H1 (cell line): ENCODE data around the gene GDI2. TPM values are rescaled to one million over a fixed set of nuclear protein-coding genes. Genes with fewer than 3 reads are reported as not detected.

ENCODE experiments used
- CTCF ChIA-PET: fragments of 300-600 bp; sonication (Branson Sonifier 250); formaldehyde crosslinking; loops from one replicate; lab custom pipeline; 2021; ENCODE audit not compliant: partially characterized antibody; lab: Charles Lee
- POLR2A ChIA-PET: fragments of 300-600 bp; sonication (Branson Sonifier 250); formaldehyde crosslinking; loops from one replicate; lab custom pipeline; 2021; ENCODE audit warnings: inconsistent platforms; ENCODE audit not compliant: partially characterized antibody; lab: Charles Lee
- DNase-seq, 2 experiments: peaks; one replicate each; pipeline versions ENCODE4 v3.0.0 to v3.0.0-alpha.2; 2010 to 2022; ENCODE audit warnings: low spot score in 2 of 2, low read depth in 1 of 2, mixed read lengths in 1 of 2
- FAIRE-seq: peaks from 2 replicates; lab custom pipeline; 2011; peaks lifted over from hg19 to GRCh38; lab: Jason Lieb, UNC
- H2AFZ ChIP-seq: 2 replicates; pipeline ENCODE4 v1.8.1; 2012; ENCODE audit warnings: low read length, inconsistent platforms
- H2AK5ac ChIP-seq: 2 replicates; pipeline ENCODE4 v1.6.1; 2013; ENCODE audit warnings: low read depth, low read length
- H2BK120ac ChIP-seq: replicated peaks from 2 replicates; pipeline ENCODE3; 2013; ENCODE audit warnings: low read depth, low read length, inconsistent platforms
- H2BK12ac ChIP-seq: 2 replicates; pipeline ENCODE4 v1.6.1; 2013; ENCODE audit warnings: low read depth, low read length
- H2BK15ac ChIP-seq: 2 replicates; pipeline ENCODE4 v1.6.1; 2013; ENCODE audit warnings: low read length
- H2BK20ac ChIP-seq: 2 replicates; pipeline ENCODE4 v1.6.1; 2013; ENCODE audit warnings: low read length
- H2BK5ac ChIP-seq: 2 replicates; pipeline ENCODE4 v1.6.1; 2013; ENCODE audit warnings: low read depth, low read length
- H3K14ac ChIP-seq: 2 replicates; pipeline ENCODE4 v1.6.1; 2013; ENCODE audit warnings: inconsistent platforms; ENCODE audit not compliant: insufficient read length
- H3K18ac ChIP-seq: 2 replicates; pipeline ENCODE4 v1.6.1; 2013; ENCODE audit warnings: low read length; ENCODE audit errors: extremely low read depth
- H3K23ac ChIP-seq: 2 replicates; pipeline ENCODE4 v1.6.1; 2013; ENCODE audit warnings: inconsistent platforms; ENCODE audit not compliant: insufficient read length
- H3K23me2 ChIP-seq: 2 replicates; pipeline ENCODE4 v1.6.1; 2013; ENCODE audit warnings: low read depth, low read length
- H3K27ac ChIP-seq: 2 replicates; pipeline ENCODE4 v1.6.1; 2011; ENCODE audit warnings: low read depth, low read length, inconsistent platforms
- H3K27me3 ChIP-seq, 4 experiments: replicated peaks in 1 of 4; 1 replicate in 1 of 4; 2 replicates in 3 of 4; pipeline versions ENCODE4 v1.6.1 to v1.8.1; 2011 to 2013; ENCODE audit warnings: low read length in 3 of 4, mild to moderate bottlenecking in 3 of 4, inconsistent platforms in 2 of 4, mixed read lengths in 2 of 4, moderate library complexity in 1 of 4; ENCODE audit not compliant: control insufficient read depth in 3 of 4, insufficient read depth in 3 of 4; ENCODE audit errors: extremely low read depth in 1 of 4
- H3K36me3 ChIP-seq, 4 experiments: 2 replicates each; pipeline versions ENCODE4 v1.6.1 to v1.8.1; 2011 to 2013; ENCODE audit warnings: mild to moderate bottlenecking in 4 of 4, low read length in 3 of 4, moderate library complexity in 2 of 4, control low read depth in 1 of 4, inconsistent platforms in 1 of 4; ENCODE audit not compliant: insufficient read depth in 4 of 4, control insufficient read depth in 2 of 4
- H3K4ac ChIP-seq: replicated peaks from 2 replicates; pipeline ENCODE3; 2013; ENCODE audit warnings: low read length, low read depth, mixed read lengths, inconsistent platforms; ENCODE audit not compliant: insufficient read length
- H3K4me1 ChIP-seq, 4 experiments: replicated peaks in 1 of 4; 1 replicate in 1 of 4; 2 replicates in 3 of 4; pipeline versions ENCODE4 v1.6.1 to v1.8.1; 2011 to 2013; ENCODE audit warnings: low read length in 3 of 4, inconsistent platforms in 2 of 4, mixed read lengths in 1 of 4; ENCODE audit not compliant: insufficient read depth in 4 of 4, control insufficient read depth in 3 of 4
- H3K4me2 ChIP-seq, 2 experiments: 2 replicates each; pipeline versions ENCODE4 v1.6.1 to v1.8.1; 2011 to 2013; ENCODE audit warnings: low read depth in 2 of 2, low read length in 2 of 2, control low read depth in 1 of 2, inconsistent platforms in 1 of 2, mild to moderate bottlenecking in 1 of 2; ENCODE audit not compliant: insufficient read depth in 1 of 2
- H3K4me3 ChIP-seq, 4 experiments: fragments of 200-600, 300-600 bp in 1 of 4; sonication (generic), shearing (Covaris generic), sonication (Bioruptor Twin) in 1 of 4; 2 replicates each; pipeline versions ENCODE4 v1.5.1 to v1.8.1; 2011 to 2016; ENCODE audit warnings: low read length in 4 of 4, low read depth in 3 of 4, control low read depth in 2 of 4, inconsistent platforms in 2 of 4, mild to moderate bottlenecking in 2 of 4, mixed read lengths in 1 of 4, moderate library complexity in 1 of 4; ENCODE audit not compliant: insufficient read depth in 2 of 4; ENCODE audit errors: extremely low read depth in 1 of 4
- H3K56ac ChIP-seq: replicated peaks from 2 replicates; pipeline ENCODE3; 2013; ENCODE audit warnings: low read depth, mild to moderate bottlenecking, mixed read lengths, low read length, inconsistent platforms; ENCODE audit not compliant: insufficient read length
- H3K79me1 ChIP-seq: 2 replicates; pipeline ENCODE4 v1.6.1; 2013; ENCODE audit warnings: low read depth, low read length, control low read depth
- H3K79me2 ChIP-seq, 2 experiments: 2 replicates each; pipeline versions ENCODE4 v1.6.1 to v1.8.1; 2012 to 2013; ENCODE audit warnings: low read length in 2 of 2, mild to moderate bottlenecking in 2 of 2, inconsistent platforms in 1 of 2; ENCODE audit not compliant: insufficient read depth in 2 of 2, control insufficient read depth in 1 of 2
- H3K9ac ChIP-seq, 4 experiments: replicated peaks in 1 of 4; 1 replicate in 1 of 4; 2 replicates in 3 of 4; pipeline versions ENCODE4 v1.6.1 to v1.8.1; 2011 to 2013; ENCODE audit warnings: low read depth in 3 of 4, low read length in 3 of 4, control low read depth in 2 of 4, mild to moderate bottlenecking in 2 of 4, moderate library complexity in 2 of 4, inconsistent platforms in 1 of 4; ENCODE audit errors: extremely low read depth in 1 of 4
- H3K9me3 ChIP-seq, 2 experiments: 2 replicates each; pipeline versions ENCODE4 v1.6.1 to v1.8.1; 2012 to 2013; ENCODE audit warnings: mild to moderate bottlenecking in 2 of 2, moderate library complexity in 2 of 2, control low read depth in 1 of 2, inconsistent platforms in 1 of 2, low read depth in 1 of 2, low read length in 1 of 2, mixed read lengths in 1 of 2; ENCODE audit not compliant: insufficient read depth in 2 of 2
- H4K20me1 ChIP-seq, 2 experiments: replicated peaks in 1 of 2; 2 replicates each; pipeline versions ENCODE3 to v1.8.1; 2011 to 2013; ENCODE audit warnings: inconsistent platforms in 2 of 2, low read length in 2 of 2, mild to moderate bottlenecking in 1 of 2; ENCODE audit not compliant: insufficient read depth in 2 of 2, control insufficient read depth in 1 of 2
- H4K5ac ChIP-seq: 2 replicates; pipeline ENCODE4 v1.6.1; 2013; ENCODE audit warnings: low read length, low read depth, mixed read lengths, inconsistent platforms; ENCODE audit not compliant: insufficient read length
- H4K8ac ChIP-seq: 2 replicates; pipeline ENCODE4 v1.8.0; 2013; ENCODE audit warnings: mild to moderate bottlenecking, moderate library complexity, low read length, inconsistent platforms; ENCODE audit not compliant: insufficient read depth; ENCODE audit errors: extremely low read depth
- H4K91ac ChIP-seq: replicated peaks from 2 replicates; pipeline ENCODE3; 2013; ENCODE audit warnings: low read length, mixed read lengths, inconsistent platforms; ENCODE audit not compliant: insufficient read length
- CREB1 ChIP-seq: IDR thresholded peaks from 2 replicates; pipeline ENCODE4 v1.6.1; 2012; ENCODE audit warnings: inconsistent platforms
- EP300 ChIP-seq, 2 experiments: IDR thresholded peaks; 1 replicate in 1 of 2; 2 replicates in 1 of 2; pipeline ENCODE4 v1.6.1; 2011 to 2012; ENCODE audit warnings: low read depth in 2 of 2, low read length in 2 of 2, mild to moderate bottlenecking in 2 of 2, borderline replicate concordance in 1 of 2, inconsistent platforms in 1 of 2, moderate library complexity in 1 of 2
- GABPA ChIP-seq: IDR thresholded peaks from 2 replicates; pipeline ENCODE4 v1.6.1; 2011; ENCODE audit warnings: mild to moderate bottlenecking, low read length, moderate library complexity, borderline replicate concordance; ENCODE audit not compliant: insufficient read depth
- GTF2F1 ChIP-seq: IDR thresholded peaks from 2 replicates; pipeline ENCODE4 v1.6.1; 2012; ENCODE audit warnings: low read depth, low read length, improper control_type of control experiment, borderline replicate concordance
- KDM5A ChIP-seq: fragments of 200-600 bp; IDR thresholded peaks from 2 replicates; pipeline ENCODE4 v1.7.1; 2012; ENCODE audit warnings: mild to moderate bottlenecking, low read length, inconsistent platforms, mixed read lengths
- PHF8 ChIP-seq: fragments of 200-600 bp; sonication (generic); conservative IDR thresholded peaks from 2 replicates; pipeline ENCODE4 v1.7.1; 2012; ENCODE audit warnings: low read depth, mild to moderate bottlenecking, inconsistent platforms, low read length, moderate library complexity
- RBBP5 ChIP-seq: IDR thresholded peaks from 2 replicates; pipeline ENCODE4 v1.7.1; 2012; ENCODE audit warnings: low read depth, mild to moderate bottlenecking, inconsistent platforms, low read length, moderate library complexity, borderline replicate concordance
- RFX5 ChIP-seq: IDR thresholded peaks from 2 replicates; pipeline ENCODE4 v1.6.1; 2011; ENCODE audit warnings: low read depth, low read length, improper control_type of control experiment, borderline replicate concordance
- TAF1 ChIP-seq: IDR thresholded peaks from 2 replicates; pipeline ENCODE4 v1.6.1; 2011; ENCODE audit warnings: mild to moderate bottlenecking, low read depth, low read length
- TEAD4 ChIP-seq: IDR thresholded peaks from 2 replicates; pipeline ENCODE4 v1.6.1; 2012; ENCODE audit warnings: low read depth, low read length, inconsistent platforms, mixed read lengths
- WGBS, 2 experiments: shearing (Covaris generic) in 1 of 2; methylation state at CpG; one replicate each; pipeline versions ENCODE4 v1.1.6 to v1.1.7; 2013 to 2015; ENCODE audit warnings: low lambda C conversion rate in 2 of 2, mixed read lengths in 2 of 2, inconsistent platforms in 1 of 2, low coverage in 1 of 2, missing lambda C conversion rate in 1 of 2; ENCODE audit not compliant: insufficient replicate concordance in 2 of 2, insufficient coverage in 1 of 2, insufficient read length in 1 of 2; ENCODE audit errors: extremely low coverage in 1 of 2, missing lambda C conversion rate in 1 of 2; 5-methylcytosine and 5-hydroxymethylcytosine counted together
- polyA plus RNA-seq, 7 experiments: library from polyadenylated mRNA; depleted of rRNA in 3 of 7; stranded (reverse) in 5 of 7; unstranded in 2 of 7; fragments of >200 nt in 5 of 7; fragments of 200-250 nt in 2 of 7; gene quantifications; 1 replicate in 5 of 7; 2 replicates in 1 of 7; 4 replicates in 1 of 7; pipeline versions ENCODE4 v1.2.1 to v1.2.3, GENCODE V29; 2011 to 2013; ENCODE audit warnings: missing spikeins in 2 of 7, mixed read lengths in 2 of 7
- total RNA-seq: library from RNA; stranded (reverse); fragmentation: NEBNext Ultra II Directional; extraction: Animal tissue kit (Norgen Biotek cat#: 25700); gene quantifications from 2 replicates; pipeline ENCODE4 v1.2.1, GENCODE V29; 2021

The GDI2 gene
- total and polyA plus RNA-seq, 2 of the 8 experiments (the other 6 are each of a cell fraction or from before 2014, with no cell fraction given): 168 to 385 TPM

GRCh38 chr10:5743736-5744135 is 69.5 kb downstream of the GDI2 start:
- Histone ChIP-seq H4K5ac (no peak overlapping the region), H3K27me3 (no peaks in the 10 kb centered on the region), H2BK5ac (no peak overlapping the region), H3K56ac (no peak overlapping the region), H4K20me1 (peaks cover 0 to 2% of the 10 kb centered on the region in 2 experiments), H3K4ac (no peak overlapping the region), H4K8ac (no peak overlapping the region), H3K9me3 (no peaks in the 10 kb centered on the region), H4K91ac (no peak overlapping the region), H3K23me2 (no peaks in the 10 kb centered on the region), H3K23ac (no peak overlapping the region), H2AFZ (no peak overlapping the region), H2BK12ac (no peak overlapping the region), H2BK15ac (no peak overlapping the region), H3K4me1 (no peaks in the 10 kb centered on the region), H3K4me2 (no peak overlapping the region), H3K36me3 (peaks cover 3 to 68% (median 45%) of the 10 kb centered on the region in 4 experiments), H3K4me3 (no peak overlapping the region), H3K79me1 (no peaks in the 10 kb centered on the region), H3K9ac (no peak overlapping the region), H3K18ac (no peak overlapping the region), H2BK120ac (no peak overlapping the region), H3K14ac (no peak overlapping the region), H2BK20ac (no peak overlapping the region), H3K79me2 (no peaks in the 10 kb centered on the region), H2AK5ac (no peak overlapping the region), H3K27ac (no peak overlapping the region)
- no peak for FAIRE-seq
- TF ChIP-seq RFX5 (no peak), KDM5A (no peak), EP300 (IDR thresholded peaks at IDR 0.05; ENCODE audit: borderline replicate concordance in 1 of 2, low read depth in 2 of 2, low read length in 2 of 2) (no peak), RBBP5 (no peak), TEAD4 (no peak), TAF1 (no peak), CREB1 (no peak), GABPA (no peak), GTF2F1 (no peak), PHF8 (no peak)
- POLR2A ChIA-PET: no interaction called here
- WGBS, 2 experiments: 78% methylated on average over 5 of the region's 5 CpGs; no CpG with 5 or more reads in 1 of the 2 experiments
- CTCF ChIA-PET: no interaction called here
- no peak for DNase-seq
